Globus pallidus (tissue), 1 donor: ENCODE data around the gene RAPH1.

Experiments
- DNase-seq: peaks from one replicate; pipeline ENCODE4 v3.0.0-alpha.2; 2015; ENCODE audit warnings: low spot score

The RAPH1 gene

GRCh38 chr2:203535078-203535783 is at the start of gene RAPH1:
Gene RAPH1 (minus strand): TSS chr2:203535301. CDS start chr2:203495353, 39,948 bp downstream.
- peak; percentile 60 for DNase-seq

- DNase-seq = no peak
Measured at GRCh38 chr2:203584784-203585183, 49.7 kb upstream of the RAPH1 start.

- DNase-seq = no peak
Measured at GRCh38 chr2:203583701-203584100, 48.6 kb upstream of the RAPH1 start.

GRCh38 chr2:203583084-203583695 is 48.1 kb upstream of the RAPH1 start:
- DNase-seq = no peak

GRCh38 chr2:203582468-203582867 is 47.4 kb upstream of the RAPH1 start:
- no peak for DNase-seq

GRCh38 chr2:203580844-203581243 is 45.7 kb upstream of the RAPH1 start:
- DNase-seq = peak; percentile 69

- no peak for DNase-seq
Measured at GRCh38 chr2:203579730-203580129, 44.6 kb upstream of the RAPH1 start.

GRCh38 chr2:203578759-203579643 is 43.9 kb upstream of the RAPH1 start:
- no peak for DNase-seq

GRCh38 chr2:203574824-203575223 is 39.7 kb upstream of the RAPH1 start:
- DNase-seq = no peak

- no peak for DNase-seq
Measured at GRCh38 chr2:203572316-203572715, 37.2 kb upstream of the RAPH1 start.

- DNase-seq = no peak
Measured at GRCh38 chr2:203569677-203570316, 34.7 kb upstream of the RAPH1 start.

GRCh38 chr2:203567691-203568090 is 32.6 kb upstream of the RAPH1 start:
- no peak for DNase-seq

- DNase-seq = no peak
Measured at GRCh38 chr2:203566161-203566560, 31.1 kb upstream of the RAPH1 start.

- DNase-seq = no peak
Measured at GRCh38 chr2:203565076-203565475, 30.0 kb upstream of the RAPH1 start.

- no peak for DNase-seq
Measured at GRCh38 chr2:203562268-203562667, 27.2 kb upstream of the RAPH1 start.

- no peak for DNase-seq
Measured at GRCh38 chr2:203559641-203560040, 24.5 kb upstream of the RAPH1 start.

GRCh38 chr2:203553784-203554183 is 18.7 kb upstream of the RAPH1 start:
- DNase-seq = no peak

GRCh38 chr2:203551778-203552177 is 16.7 kb upstream of the RAPH1 start:
- DNase-seq = no peak

- no peak for DNase-seq
Measured at GRCh38 chr2:203550266-203550665, 15.2 kb upstream of the RAPH1 start.

GRCh38 chr2:203549406-203549805 is 14.3 kb upstream of the RAPH1 start:
- DNase-seq = no peak

GRCh38 chr2:203548887-203549286 is 13.8 kb upstream of the RAPH1 start:
- DNase-seq = no peak

- no peak for DNase-seq
Measured at GRCh38 chr2:203547356-203547755, 12.3 kb upstream of the RAPH1 start.
